Measurements from ENCODE around the gene ADPGK.
A peak's percentile ranks its signal among the peaks of the same experiment; 100 is the strongest.
"Not testable (repeated sequence)": the region's sequence is repeated elsewhere in the genome, so short reads cannot be mapped to it uniquely, and the experiment has no call there.

Gene ADPGK

DNA sequence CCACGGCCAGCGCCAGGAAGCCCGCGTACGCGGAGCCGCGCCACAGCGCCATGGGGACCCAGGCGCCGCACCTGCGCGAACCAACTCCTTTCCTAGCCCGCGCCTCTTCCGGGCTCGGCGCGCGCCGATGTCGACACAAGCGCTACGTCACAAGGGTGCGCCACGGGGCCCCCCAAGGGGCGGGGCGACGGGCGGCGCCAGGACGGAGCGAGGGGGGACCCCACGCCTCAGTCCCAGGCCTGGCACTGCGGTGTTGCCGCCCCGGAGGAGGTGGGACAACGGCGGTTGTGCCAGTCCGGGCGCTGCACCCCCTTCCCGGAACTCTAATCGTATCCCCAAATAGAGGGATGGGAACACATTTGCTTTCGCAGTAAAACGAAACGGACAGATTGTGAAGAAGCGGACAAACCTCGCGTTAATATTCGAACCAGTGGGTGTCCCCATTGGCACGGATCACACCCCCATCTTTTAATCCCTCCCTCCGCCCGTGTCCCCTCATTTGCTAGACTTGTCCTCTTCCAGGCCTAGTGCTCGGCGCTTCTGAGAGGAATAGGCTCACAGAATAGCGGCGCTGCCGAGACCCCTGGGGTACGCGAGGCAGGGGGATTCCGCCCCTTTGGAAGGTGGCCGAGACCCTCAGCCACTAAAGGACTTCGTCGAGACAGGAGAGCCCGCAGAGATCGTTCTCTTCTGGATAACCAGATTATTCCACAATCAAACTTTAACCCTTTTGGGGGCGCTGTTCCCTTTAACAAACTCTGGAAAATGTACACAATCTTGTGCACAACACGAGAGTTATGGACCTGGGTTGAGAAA lies at the start of gene ADPGK:
ADPGK (minus strand) TSS at position 119 of the 816 bp plus-strand sequence; CDS start at position 52, 67 bp downstream.
- peak; percentile 92 for DNase-seq (ENCODE audit: low spot score)

DNA sequence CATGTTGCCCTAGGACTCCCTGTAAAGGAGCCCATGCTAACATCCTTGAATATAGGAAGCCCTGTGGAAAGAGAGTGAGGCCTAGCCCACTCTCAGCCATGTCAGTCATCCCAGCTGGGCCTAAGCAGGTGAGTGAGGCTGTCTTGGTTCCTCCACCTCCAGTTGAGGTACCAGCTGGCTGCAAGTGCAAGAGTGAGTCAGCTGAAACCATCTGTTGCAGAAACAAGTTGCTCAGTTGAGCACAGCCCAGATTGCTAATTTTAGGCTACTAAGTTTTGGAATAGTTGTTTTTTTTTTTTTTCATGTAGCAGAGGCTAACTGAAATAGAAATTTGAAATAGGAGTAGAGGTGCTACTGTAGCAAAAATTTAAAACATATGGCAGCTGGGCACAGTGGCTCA lies 43.7 kb upstream of the ADPGK start:
- no peak for DNase-seq (ENCODE audit: low spot score)

DNA sequence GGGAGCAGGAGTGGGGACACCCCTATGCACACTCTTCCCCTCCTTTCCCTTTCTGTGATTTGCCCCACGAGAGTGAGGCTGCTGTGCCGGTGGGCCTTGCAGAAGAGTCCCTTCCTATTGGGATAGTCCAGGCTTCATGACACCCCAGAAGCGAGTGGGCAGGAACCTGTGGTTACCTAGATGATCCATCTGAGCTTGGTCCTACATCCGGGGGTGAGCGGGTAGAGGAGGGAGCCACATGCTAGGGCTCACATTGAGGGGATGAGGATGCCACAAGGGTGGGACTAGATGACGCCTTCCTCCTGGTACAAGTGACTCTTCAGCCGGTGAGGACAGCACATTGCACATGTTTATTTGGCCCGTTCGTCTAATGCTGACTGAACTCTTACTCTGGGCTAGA lies 43.1 kb upstream of the ADPGK start:
- no peak for DNase-seq (ENCODE audit: low spot score)

DNA sequence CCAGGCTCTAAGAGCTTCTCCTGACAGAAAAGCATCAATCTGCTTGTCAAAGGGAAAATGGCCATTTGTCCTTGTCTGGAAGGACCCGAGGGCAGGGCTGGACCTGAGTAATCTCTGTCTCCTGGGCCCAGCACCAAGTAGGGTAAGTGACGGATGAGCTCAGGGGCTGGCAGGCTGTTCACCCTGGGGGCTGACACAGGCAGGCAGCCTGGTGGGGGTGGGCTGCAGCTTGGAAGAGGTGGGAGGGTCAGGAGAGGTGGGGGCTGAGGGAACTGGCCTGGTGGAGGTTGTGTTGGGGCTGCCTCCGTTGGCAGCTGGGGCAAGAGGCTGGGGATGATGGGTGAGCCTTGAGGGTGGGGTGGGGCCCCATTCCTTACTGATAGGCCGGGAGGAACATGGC lies 42.3 kb upstream of the ADPGK start:
- no peak for DNase-seq (ENCODE audit: low spot score)

DNA sequence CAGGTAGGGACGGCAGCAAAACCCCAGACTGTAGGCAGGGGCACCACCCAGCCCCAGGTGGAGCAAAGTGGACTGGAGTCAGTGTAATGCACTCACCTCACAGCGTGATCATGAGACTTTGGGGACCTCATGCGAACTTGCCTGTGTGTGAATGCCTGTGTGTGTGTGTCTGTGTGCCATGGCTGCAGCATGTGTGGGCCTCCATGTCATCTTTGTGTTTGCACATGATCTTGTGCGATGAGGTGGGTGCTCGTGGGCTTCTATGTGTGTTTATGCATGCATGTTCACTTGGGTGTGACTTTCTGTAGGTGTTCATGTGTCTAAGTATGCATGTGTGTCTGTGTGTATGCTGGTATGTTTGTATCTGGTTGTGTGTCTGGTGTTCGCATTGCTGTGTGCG lies 41.2 kb upstream of the ADPGK start:
- DNase-seq (ENCODE audit: low spot score) = no peak

DNA sequence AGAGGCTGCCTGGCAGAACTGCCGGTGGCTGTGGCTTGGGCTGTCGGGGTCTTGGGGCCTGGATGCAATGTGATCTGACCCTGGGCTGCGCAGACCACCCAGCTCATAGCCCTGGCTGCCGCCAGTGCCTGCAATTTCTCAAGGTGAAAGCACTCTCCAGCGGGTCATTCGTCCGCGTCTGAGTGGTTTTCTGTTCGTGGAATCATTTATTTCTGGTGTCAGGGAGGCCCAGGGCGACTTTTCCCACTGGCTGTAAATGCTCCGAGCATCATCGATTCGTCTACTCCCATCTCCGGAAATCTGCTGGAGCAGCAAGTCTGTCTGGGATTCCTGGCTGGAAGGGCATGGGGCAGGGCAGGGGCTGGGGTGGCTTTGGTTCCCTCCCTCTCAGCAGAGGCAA lies 40.6 kb upstream of the ADPGK start:
- no peak for DNase-seq (ENCODE audit: low spot score)

DNA sequence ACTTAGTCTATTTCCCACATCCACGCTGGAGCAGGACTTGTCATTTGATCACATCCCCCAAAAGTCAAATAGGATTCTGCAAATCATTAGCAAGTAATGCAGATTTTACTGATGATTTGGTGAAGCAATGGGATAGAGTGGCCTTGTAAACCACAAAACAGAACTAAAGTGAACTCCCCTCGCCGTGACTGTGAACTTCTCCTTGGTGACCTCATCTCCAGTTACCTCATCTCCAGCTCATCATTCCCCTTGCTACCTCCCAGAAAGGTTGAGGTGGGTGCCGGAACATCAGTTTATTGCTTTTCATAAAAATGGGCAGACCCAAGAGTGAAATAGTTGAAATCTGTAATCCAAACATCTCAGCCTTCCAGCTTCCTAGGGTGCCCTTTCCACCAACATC lies 36.7 kb upstream of the ADPGK start:
- DNase-seq (ENCODE audit: low spot score) = no peak

DNA sequence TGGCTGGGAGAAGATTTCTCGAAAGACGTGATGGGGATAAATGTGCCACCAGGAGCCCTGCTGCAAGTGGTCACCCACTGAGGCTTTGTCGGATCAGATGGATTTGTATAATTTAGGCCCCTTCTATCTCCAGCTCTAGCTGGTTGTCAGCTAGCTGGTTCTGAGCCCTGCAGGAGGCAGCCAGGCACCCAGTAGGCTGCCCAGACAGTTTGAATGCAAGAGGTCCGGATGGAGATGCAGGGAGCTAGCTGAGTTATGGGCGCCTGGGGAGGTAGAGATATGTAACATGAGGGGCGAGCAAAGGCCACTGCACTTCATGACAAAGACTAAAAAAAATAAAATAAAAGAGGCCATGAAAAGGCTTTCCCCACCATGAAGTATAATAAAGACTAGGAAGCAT lies 35.1 kb upstream of the ADPGK start:
- no peak for DNase-seq (ENCODE audit: low spot score)

DNA sequence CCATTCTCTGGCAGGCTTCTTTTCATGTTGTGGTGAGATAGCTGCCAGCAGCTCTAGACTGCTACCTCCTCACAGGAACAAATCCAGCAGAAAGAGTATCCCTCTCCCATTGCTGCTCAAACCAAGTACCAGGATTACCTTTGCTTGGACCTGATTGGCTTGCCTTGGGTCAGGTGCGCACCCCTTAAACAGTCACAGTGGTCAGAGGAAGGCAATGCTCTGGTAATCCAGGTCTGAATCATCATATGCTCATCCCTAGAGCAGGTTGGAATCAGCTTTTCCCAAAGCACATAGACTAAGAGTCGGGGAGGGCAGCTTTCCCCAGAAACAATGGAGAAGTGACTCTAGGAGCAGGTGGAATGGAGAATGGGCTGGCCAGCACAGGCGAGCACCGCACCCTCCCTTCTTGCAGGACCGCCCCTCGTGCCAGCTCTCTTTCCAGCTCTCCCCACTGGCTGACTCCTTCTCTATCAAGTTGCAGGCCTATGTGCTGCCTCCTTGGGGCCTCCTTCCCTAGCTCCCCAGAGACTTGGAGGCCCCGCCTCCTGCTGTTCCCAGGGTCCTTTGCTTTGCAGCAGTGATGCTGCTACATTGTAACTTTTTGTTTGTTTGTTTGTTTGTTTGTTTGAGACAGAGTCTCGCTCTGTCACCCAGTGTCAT lies 29.9 kb upstream of the ADPGK start:
- DNase-seq (ENCODE audit: low spot score) = no peak

DNA sequence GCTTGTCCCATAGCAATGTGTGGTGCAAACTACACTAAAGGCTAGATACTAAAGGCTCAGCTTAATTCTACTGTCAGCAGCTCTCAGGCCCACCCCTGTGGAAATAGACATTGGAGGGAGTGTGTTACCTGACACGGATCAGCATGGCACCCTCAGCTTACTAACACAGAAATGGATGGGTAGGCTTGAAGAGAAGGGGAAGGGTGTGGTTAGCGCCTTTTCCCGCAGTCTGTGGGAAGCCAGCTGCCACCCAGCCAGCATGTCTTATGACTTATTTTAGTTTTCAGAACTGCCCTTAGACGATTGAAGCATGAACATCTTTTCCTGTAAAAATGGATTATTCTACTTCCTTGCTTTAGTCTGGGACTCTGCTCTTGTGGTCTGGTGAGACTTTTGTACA lies 25.8 kb upstream of the ADPGK start:
- no peak for DNase-seq (ENCODE audit: low spot score)

DNA sequence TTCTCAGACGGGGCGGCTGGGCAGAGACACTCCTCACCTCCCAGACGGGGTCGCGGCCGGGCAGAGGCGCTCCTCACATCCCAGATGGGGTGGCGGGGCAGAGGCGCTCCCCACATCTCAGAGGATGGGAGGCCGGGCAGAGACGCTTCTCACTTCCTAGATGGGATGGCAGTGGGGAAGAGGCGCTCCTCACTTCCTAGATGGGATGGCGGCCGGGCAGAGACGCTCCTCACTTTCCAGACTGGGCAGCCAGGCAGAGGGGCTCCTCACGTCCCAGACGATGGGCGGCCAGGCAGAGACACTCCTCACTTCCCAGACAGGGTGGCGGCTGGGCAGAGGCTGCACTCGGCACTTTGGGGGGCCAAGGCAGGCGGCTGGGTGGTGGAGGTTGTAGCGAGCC lies 23.8 kb upstream of the ADPGK start:
- DNase-seq (ENCODE audit: low spot score) = not testable (repeated sequence)

DNA sequence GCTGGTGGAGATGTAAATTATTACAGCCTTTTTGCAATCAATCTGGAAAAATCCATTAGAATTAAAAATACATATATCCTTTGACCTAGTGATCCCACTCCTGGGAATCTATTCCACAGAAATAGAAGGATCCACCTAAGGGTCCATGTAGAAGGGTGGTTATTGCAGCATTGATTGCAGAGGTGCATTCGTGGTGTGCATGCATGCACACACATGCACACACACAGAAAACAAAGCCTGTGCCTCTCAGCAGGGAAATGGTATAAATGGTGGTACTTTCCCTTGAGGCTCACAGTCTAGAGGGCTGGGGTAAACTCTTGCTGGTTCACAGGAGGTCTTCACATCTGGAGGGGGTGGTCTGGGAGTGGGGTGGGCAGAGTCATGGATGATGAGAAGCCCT lies 19.4 kb upstream of the ADPGK start:
- DNase-seq (ENCODE audit: low spot score) = no peak

DNA sequence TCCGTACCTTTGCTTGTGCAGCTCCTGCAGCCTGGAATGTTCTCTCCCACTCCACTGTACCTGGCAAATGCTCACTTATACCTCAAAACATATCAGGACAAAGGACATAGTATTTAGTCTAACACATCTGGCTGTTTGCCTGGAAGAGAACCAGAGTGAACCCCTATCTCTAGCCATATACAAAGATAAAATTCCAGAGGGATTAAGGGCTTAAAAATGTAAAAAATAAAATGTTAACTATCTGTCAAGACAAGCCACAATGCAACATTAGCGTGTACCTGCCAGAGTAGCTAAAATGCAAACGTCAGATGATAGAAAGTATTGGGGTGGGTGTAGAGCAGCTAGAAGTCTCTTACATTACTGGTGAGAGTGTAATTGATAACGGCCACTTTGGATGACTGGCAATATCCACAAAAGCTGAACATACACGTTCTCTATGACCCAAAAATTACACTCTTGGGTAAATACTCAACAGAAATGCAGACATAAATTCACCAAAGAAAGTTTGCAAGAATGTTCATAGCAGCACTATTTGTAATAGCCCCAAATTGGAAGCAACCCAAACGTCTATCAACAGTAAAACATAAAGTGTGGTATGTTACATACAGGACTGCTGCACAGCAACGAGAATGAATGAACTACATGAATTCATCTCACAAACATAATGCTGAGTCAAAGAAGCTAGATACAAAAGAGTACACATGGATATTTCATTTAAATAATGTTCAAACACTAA lies 18.2 kb upstream of the ADPGK start:
- no peak for DNase-seq (ENCODE audit: low spot score)

DNA sequence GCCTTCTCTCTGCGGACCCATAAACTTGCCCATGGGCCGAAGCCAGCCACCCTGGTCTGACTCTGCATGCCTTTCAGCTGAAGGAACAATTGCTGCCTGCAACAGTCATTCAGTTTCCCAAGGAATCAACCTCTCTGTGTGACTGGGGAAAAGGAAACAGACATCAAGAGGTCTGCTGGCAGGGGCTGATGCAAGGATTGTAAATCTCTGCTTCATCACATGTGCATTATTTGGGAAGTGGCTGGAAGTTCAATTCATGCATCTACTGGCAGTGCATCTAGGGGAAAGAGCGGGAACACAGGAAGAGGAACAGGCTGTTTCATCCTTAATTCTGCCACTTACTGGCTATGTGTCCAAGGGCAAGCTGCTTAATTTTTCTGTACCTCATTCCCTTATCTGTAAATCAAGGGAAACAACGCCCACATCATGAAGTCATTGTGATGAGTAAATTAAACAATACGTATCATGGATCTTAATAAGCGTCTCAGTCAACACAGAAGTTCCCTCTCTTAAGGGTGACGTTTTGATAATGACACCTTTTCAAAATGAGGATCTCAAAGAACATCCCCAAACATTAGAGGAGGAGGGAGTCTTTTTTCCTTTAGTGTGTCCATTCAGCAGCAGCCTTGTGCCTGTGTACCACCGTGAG lies 17.4 kb upstream of the ADPGK start:
- DNase-seq (ENCODE audit: low spot score) = no peak

DNA sequence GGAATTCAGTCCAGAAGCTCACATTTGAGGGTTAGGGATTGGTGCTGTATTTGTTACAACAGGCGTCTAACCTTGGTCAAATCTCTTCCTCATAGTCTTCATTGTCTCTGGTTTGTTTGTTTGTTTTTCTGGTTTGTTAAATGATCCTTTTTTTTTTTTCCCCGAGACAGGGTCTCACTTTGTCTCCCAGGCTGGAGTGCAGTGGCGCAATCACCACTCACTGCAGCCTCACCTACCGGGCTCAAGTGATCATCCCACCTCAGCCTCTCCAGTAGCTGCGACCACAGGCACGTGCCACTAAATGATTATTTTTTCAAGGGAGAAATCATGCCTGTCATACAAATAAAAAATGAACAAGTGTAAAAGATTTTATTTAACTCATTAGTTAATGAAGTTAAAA lies 14.3 kb upstream of the ADPGK start:
- no peak for DNase-seq (ENCODE audit: low spot score)

DNA sequence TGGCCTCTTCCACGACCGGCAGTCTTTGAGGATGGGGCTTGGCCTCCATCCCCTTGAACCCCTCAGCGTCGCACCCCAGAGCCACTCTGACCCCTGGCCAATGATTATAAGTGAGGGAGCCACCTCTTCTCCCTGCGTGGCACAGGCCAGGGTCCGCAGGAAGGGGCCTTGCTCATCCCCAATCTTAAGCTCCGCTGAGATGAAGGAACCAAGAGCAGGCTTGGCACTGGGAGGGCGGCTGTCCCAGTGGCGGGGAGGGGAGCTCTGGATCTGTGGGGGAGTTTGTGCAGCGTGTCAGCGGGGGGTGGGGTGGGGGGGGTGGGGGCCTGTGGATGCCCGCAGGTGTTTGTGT lies 13.8 kb upstream of the ADPGK start:
- peak; percentile 8 for DNase-seq (ENCODE audit: low spot score)

DNA sequence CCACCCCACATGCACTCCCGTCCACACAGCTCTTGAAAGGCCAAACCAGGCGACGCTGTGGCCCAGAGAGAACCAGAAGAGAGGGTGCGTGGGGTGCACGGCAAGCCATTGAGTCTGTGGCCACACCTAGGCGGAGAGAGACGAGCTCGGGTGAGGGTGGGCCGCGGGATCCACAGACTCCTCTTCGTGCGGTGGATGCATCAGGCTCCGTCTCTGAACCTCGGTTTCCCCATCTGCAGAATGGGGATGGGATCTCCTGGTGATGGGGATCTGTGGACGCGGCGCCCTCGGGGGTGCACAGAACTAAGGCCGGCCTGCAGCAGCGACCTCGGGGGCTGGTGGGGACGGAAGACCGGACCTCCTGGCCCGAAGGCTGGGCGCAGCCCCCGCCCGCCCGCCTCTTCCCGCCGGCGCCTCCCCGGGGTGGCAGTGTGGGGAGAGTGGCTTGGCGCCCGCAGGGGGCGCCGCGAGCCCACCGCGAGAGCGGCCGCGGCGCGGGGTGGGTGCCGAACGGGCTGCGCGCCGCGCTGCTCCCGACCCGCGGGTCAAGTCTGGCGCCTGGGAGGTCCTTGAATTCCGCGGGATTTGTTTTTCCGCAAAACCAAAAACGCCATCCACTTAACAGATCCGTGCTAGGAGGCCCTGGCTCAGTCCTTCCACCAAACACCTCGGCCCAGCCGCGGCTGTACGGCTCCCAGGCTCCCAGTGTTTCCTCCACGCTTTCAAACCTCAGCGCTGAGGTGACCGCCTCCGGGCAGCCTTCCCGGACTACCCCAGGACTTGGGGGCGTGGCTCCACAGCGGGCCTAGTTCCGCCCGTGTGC lies 13.2 kb upstream of the ADPGK start:
- DNase-seq (ENCODE audit: low spot score) = peak; percentile 31

DNA sequence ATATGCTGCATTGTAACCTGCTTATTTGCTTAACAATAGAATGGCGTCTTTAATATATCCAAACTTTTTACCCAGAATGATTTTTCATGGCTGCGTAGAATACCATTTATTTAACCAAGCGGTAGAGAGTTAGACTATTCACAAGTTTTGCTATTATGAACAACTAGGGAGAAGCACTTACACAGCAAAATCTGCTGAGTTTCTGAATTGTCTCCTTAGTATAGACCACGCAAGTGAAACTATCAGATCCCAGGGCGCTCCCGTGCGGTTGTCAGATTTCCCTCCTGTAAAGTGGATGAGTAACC lies 12.6 kb upstream of the ADPGK start:
- DNase-seq (ENCODE audit: low spot score) = no peak

DNA sequence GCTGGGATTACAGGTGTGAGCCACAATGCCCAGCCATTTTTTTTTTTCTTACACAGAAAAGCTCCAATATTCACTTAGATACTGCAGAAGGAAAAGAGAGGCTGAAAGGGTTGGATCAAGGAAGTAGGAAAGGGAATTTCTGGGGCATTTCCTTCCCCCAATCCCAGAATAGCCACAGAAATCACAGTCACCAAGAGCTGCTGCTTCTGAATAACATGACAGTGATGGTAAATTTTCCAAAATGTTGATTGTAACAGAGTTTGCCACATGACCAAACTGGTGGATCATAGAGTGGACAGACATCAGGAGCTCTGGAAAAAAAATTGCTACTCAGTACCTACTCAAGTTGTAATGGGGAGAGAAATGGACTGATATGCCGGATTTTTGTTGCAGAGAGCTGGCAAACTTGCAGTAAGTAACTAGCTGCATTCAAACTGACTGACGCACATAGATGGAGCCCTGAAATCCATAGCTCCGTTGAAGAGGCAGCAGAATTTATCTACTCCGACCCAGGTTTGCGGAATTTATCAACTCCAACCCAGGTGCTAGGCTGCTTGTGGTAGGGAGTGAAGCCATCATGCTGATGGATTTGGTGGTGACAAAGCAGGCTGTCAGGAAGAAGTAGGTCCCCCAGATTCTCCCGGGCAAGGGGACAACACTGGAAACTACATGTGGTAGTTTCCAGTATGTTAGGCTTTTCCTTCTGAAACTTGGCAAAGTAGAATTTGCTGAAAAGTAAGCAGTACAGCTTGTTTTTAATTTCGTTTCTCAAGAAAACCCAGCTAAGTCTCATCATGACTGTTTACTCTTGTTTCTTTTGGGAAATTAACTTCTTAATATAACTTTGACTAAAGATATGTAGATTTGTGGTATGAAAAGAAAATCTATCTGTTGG lies 10.5 kb upstream of the ADPGK start:
- no peak for DNase-seq (ENCODE audit: low spot score)

DNA sequence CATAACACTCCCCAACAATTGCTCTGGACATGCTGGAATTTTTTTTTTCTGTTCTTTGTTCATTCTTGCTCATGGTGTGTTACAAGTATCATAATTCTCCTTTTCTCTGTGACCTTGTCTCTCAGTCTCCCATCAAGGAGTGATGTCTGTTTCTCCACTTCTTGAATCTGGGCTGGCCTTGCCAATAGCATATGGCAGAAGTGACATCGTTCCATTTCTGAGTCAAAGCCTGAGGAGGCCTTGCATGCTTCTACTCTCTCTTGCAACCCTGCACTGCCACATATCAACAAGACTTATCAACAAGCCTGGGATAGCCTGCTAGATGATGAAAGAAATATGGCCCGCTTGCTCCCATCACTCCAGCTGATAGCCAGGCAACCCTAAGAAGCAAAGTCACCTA lies 8.9 kb upstream of the ADPGK start:
- DNase-seq (ENCODE audit: low spot score) = no peak

Data from globus pallidus (tissue), 1 donor.